ENCODE data around the gene SHANK3.

SHANK3 gene

DNA sequence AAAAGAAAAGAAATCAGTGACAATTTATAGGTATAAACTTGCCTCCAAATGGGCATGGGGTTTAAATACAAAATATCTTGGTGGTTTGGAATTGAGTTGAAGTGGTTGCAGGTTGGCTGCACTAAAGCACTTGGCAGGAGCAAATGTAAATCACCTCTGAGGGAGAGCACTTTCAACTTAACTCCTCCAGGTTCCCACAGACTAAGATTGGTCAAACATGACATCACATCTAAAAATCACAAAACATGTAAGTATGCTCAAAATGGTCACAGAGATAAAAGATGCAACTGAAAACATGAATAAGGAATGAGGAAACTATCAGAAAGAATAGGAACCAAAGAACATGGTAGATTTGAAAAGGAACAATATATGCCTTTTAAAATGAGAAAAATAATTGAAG is 12.3 kb upstream of the SHANK3 start:
- H3K9me3 Mint-ChIP-seq = no peaks in the 10 kb centered on the region
- no peaks in the 10 kb centered on the region for H3K36me3 Mint-ChIP-seq (ENCODE audit: insufficient read depth)
- no peak overlapping the region for H3K27ac Mint-ChIP-seq (ENCODE audit: low read depth)
- H3K4me3 Mint-ChIP-seq = no peak overlapping the region
- ATAC-seq (replicated peaks; ENCODE audit: extremely low read depth, poor library complexity, severe bottlenecking) (no peak), DNase-seq (ENCODE audit: low spot score in 2 of 2) (no peak)
- H3K4me1 Mint-ChIP-seq = no peaks in the 10 kb centered on the region
- H3K27me3 Mint-ChIP-seq = peaks cover 57% of the 10 kb centered on the region

- Mint-ChIP-seq H3K9me3 (no peaks in the 10 kb centered on the region), H3K27ac (ENCODE audit: low read depth) (no peak overlapping the region), H3K27me3 (peaks cover 61% of the 10 kb centered on the region), H3K36me3 (ENCODE audit: insufficient read depth) (no peaks in the 10 kb centered on the region), H3K4me1 (no peaks in the 10 kb centered on the region), H3K4me3 (no peak overlapping the region)
- DNase-seq (ENCODE audit: low spot score in 2 of 2) (no peak), ATAC-seq (replicated peaks; ENCODE audit: extremely low read depth, poor library complexity, severe bottlenecking) (no peak)
Observed at GRCh38 chr22:50665212-50665611, 7.4 kb upstream of the SHANK3 start.

- H3K4me3 Mint-ChIP-seq = no peak overlapping the region
- DNase-seq (ENCODE audit: low spot score in 2 of 2) (no peak), ATAC-seq (replicated peaks; ENCODE audit: extremely low read depth, poor library complexity, severe bottlenecking) (no peak)
- no peaks in the 10 kb centered on the region for H3K4me1 Mint-ChIP-seq
- H3K9me3 Mint-ChIP-seq = no peaks in the 10 kb centered on the region
- H3K27me3 Mint-ChIP-seq = peaks cover 61% of the 10 kb centered on the region
- H3K27ac Mint-ChIP-seq (ENCODE audit: low read depth) = no peak overlapping the region
- no peaks in the 10 kb centered on the region for H3K36me3 Mint-ChIP-seq (ENCODE audit: insufficient read depth)
Observed at GRCh38 chr22:50665738-50666137, 6.9 kb upstream of the SHANK3 start.

GRCh38 chr22:50670513-50670912 is 2.1 kb upstream of the SHANK3 start:
- no peaks in the 10 kb centered on the region for H3K9me3 Mint-ChIP-seq
- H3K4me3 Mint-ChIP-seq = no peak overlapping the region
- no peaks in the 10 kb centered on the region for H3K36me3 Mint-ChIP-seq (ENCODE audit: insufficient read depth)
- DNase-seq (ENCODE audit: low spot score in 2 of 2) (no peak), ATAC-seq (replicated peaks; ENCODE audit: extremely low read depth, poor library complexity, severe bottlenecking) (no peak)
- peaks cover 9% of the 10 kb centered on the region for H3K4me1 Mint-ChIP-seq
- no peak overlapping the region for H3K27ac Mint-ChIP-seq (ENCODE audit: low read depth)
- peaks cover 77% of the 10 kb centered on the region for H3K27me3 Mint-ChIP-seq

GRCh38 chr22:50670914-50671538 is 1.6 kb upstream of the SHANK3 start:
- Mint-ChIP-seq H3K4me1 (peaks cover 9% of the 10 kb centered on the region), H3K36me3 (ENCODE audit: insufficient read depth) (no peaks in the 10 kb centered on the region), H3K9me3 (no peaks in the 10 kb centered on the region), H3K27me3 (peaks cover 77% of the 10 kb centered on the region), H3K4me3 (no peak overlapping the region), H3K27ac (ENCODE audit: low read depth) (no peak overlapping the region)
- ATAC-seq (replicated peaks; ENCODE audit: extremely low read depth, poor library complexity, severe bottlenecking) (no peak), DNase-seq (ENCODE audit: low spot score in 2 of 2) (no peak)

DNA sequence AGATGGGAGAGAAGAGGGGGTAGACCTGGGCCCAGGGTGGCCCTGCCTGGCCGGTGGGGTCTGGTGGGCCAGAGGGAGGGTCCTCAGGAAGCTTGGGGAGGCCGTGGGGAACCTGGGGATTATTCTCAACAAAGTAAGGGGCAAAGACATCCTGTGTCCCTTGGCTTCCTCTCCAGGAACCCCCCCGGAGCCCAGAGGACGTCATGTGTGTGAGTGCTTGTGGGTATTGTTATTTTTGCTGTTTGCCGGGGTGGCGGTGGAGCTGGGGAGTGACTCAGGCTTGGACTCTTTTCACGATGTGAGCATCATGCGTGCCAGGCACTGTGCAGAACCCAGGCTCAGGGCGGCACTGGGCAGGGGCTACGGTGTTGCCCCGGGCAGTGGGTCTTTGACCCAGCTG is 982 bp upstream of the SHANK3 start:
- Mint-ChIP-seq H3K27me3 (peaks cover 77% of the 10 kb centered on the region), H3K27ac (ENCODE audit: low read depth) (no peak overlapping the region)
- ATAC-seq (replicated peaks; ENCODE audit: extremely low read depth, poor library complexity, severe bottlenecking) = no peak

GRCh38 chr22:50672041-50672440 is 582 bp upstream of the SHANK3 start:
- Mint-ChIP-seq H3K4me3 (no peak overlapping the region), H3K4me1 (peaks cover 9% of the 10 kb centered on the region), H3K27me3 (peaks cover 73% of the 10 kb centered on the region), H3K9me3 (no peaks in the 10 kb centered on the region), H3K36me3 (ENCODE audit: insufficient read depth) (no peaks in the 10 kb centered on the region), H3K27ac (ENCODE audit: low read depth) (no peak overlapping the region)
- DNase-seq (ENCODE audit: low spot score in 2 of 2) = no peak
- ATAC-seq (replicated peaks; ENCODE audit: extremely low read depth, poor library complexity, severe bottlenecking) = no peak

More for the DNA sequence above, 982 bp upstream of the SHANK3 start:
- no peaks in the 10 kb centered on the region for H3K36me3 Mint-ChIP-seq (ENCODE audit: insufficient read depth)
- H3K4me1 Mint-ChIP-seq = peaks cover 9% of the 10 kb centered on the region
- H3K4me3 Mint-ChIP-seq = no peak overlapping the region
- DNase-seq (ENCODE audit: low spot score in 2 of 2) = no peak
- no peaks in the 10 kb centered on the region for H3K9me3 Mint-ChIP-seq

DNA sequence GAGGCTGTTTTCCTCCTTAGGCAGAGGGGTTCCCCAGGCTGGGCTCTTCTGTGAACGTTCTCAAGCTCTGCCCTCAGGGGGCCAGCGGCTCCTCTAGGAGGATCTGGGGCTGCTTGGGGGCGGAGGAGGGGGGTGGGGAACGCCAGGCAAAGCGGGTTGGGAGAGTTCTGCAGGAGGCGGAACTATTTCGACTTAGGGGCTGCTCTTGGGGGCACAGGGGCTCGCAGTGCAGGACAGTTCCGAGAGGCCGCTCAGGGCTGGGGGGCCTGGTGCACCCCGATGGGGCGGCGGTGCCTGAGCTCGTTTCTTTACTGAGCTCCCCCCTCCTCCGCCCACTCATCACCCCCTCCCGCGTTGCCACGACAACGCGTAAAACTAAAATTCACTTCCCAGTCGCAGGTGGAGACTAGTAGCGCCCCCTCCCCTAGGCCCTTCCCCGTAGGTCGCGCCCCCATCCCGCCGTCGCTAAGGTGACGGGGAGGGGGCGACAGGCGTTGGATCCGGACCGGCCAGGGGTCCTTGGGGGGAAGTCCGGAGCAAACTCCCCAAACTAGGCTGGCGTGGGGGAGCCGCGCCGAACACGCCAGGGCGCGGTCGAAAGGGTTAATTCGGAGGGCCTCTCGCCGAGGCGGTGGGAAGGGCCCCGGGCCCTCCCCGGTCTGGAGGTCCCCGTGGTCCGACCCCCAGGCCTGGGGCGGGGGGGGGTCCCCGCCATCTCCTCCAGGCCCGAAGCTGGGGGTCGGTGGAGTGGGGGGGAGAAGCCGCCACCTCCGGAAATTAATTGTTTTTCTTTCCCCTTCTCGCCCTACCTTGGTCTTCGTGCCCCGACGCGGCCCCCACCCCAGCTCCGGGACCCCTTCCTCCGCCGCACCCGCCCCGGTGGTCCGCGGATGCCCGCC is 857 bp downstream of the SHANK3 start:
- DNase-seq (ENCODE audit: low spot score in 2 of 2) (no peak), ATAC-seq (replicated peaks; ENCODE audit: extremely low read depth, poor library complexity, severe bottlenecking) (no peak)
- Mint-ChIP-seq H3K9me3 (no peaks in the 10 kb centered on the region), H3K27ac (ENCODE audit: low read depth) (no peak overlapping the region), H3K4me3 (peak overlapping the region; percentile 71), H3K4me1 (peaks cover 9% of the 10 kb centered on the region), H3K27me3 (peaks cover 60% of the 10 kb centered on the region), H3K36me3 (ENCODE audit: insufficient read depth) (no peaks in the 10 kb centered on the region)

GRCh38 chr22:50674130-50674500 is 1.5 kb downstream of the SHANK3 start:
- Mint-ChIP-seq H3K9me3 (no peaks in the 10 kb centered on the region), H3K36me3 (ENCODE audit: insufficient read depth) (no peaks in the 10 kb centered on the region), H3K27me3 (peaks cover 56% of the 10 kb centered on the region), H3K4me3 (peak overlapping the region; percentile 71), H3K27ac (ENCODE audit: low read depth) (no peak overlapping the region), H3K4me1 (peaks cover 9% of the 10 kb centered on the region)
- DNase-seq (ENCODE audit: low spot score in 2 of 2) (no peak), ATAC-seq (replicated peaks; ENCODE audit: extremely low read depth, poor library complexity, severe bottlenecking) (no peak)

- ATAC-seq (replicated peaks; ENCODE audit: extremely low read depth, poor library complexity, severe bottlenecking) = no peak
- H3K27me3 Mint-ChIP-seq = peaks cover 54% of the 10 kb centered on the region
- H3K4me3 Mint-ChIP-seq = peak overlapping the region; percentile 6
- no peaks in the 10 kb centered on the region for H3K9me3 Mint-ChIP-seq
- DNase-seq (ENCODE audit: low spot score in 2 of 2) = no peak
- H3K27ac Mint-ChIP-seq (ENCODE audit: low read depth) = peak overlapping the region; percentile 9
- H3K4me1 Mint-ChIP-seq = peaks cover 9% of the 10 kb centered on the region
- no peaks in the 10 kb centered on the region for H3K36me3 Mint-ChIP-seq (ENCODE audit: insufficient read depth)
Observed at GRCh38 chr22:50674606-50675552, 2.3 kb downstream of the SHANK3 start.

- peak overlapping the region; percentile 9 for H3K27ac Mint-ChIP-seq (ENCODE audit: low read depth)
- no peaks in the 10 kb centered on the region for H3K36me3 Mint-ChIP-seq (ENCODE audit: insufficient read depth)
- peak overlapping the region; percentile 6 for H3K4me3 Mint-ChIP-seq
- H3K9me3 Mint-ChIP-seq = no peaks in the 10 kb centered on the region
- no peak for DNase-seq (ENCODE audit: low spot score in 2 of 2)
- H3K27me3 Mint-ChIP-seq = peaks cover 46% of the 10 kb centered on the region
- H3K4me1 Mint-ChIP-seq = peaks cover 9% of the 10 kb centered on the region
- no peak for ATAC-seq (replicated peaks; ENCODE audit: extremely low read depth, poor library complexity, severe bottlenecking)
Observed at GRCh38 chr22:50675553-50676179, 3.0 kb downstream of the SHANK3 start.

DNA sequence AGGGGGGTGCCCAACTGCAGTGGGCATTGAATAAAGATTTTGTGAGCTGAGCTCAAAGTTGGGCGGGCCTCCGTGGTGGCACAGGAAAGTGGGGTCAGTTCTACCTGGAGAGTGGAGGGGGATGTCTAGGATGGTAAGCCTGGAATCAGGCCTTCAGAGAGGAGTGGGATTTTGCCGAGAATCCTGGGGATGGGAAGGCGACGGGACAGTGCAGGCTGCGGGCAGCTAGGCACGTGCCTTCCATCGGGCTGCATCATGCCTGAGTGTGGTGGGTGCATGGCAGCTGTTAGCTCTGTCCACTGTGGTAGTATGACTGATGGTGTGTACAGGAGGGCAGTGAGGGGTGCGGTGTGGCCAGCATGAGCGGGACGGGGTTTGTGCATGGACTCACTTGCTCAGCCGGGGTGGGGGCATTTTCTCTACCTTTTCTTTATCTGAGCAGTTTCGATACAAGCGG is 3.6 kb downstream of the SHANK3 start:
- Mint-ChIP-seq H3K9me3 (no peaks in the 10 kb centered on the region), H3K27ac (ENCODE audit: low read depth) (no peak overlapping the region), H3K4me1 (peaks cover 9% of the 10 kb centered on the region), H3K36me3 (ENCODE audit: insufficient read depth) (no peaks in the 10 kb centered on the region), H3K4me3 (no peak overlapping the region), H3K27me3 (peaks cover 41% of the 10 kb centered on the region)
- ATAC-seq (replicated peaks; ENCODE audit: extremely low read depth, poor library complexity, severe bottlenecking) (no peak), DNase-seq (ENCODE audit: low spot score in 2 of 2) (no peak)
